Pons (tissue), 1 donor: ENCODE measurements around the gene KRTAP5-5.
"Not testable (repeated sequence)": the region's sequence is repeated elsewhere in the genome, so short reads cannot be mapped to it uniquely, and the experiment has no call there.

Experiments
- DNase-seq: peaks from one replicate; pipeline ENCODE4 v3.0.0-alpha.2; 2016; ENCODE audit warnings: low spot score

Gene KRTAP5-5

DNA sequence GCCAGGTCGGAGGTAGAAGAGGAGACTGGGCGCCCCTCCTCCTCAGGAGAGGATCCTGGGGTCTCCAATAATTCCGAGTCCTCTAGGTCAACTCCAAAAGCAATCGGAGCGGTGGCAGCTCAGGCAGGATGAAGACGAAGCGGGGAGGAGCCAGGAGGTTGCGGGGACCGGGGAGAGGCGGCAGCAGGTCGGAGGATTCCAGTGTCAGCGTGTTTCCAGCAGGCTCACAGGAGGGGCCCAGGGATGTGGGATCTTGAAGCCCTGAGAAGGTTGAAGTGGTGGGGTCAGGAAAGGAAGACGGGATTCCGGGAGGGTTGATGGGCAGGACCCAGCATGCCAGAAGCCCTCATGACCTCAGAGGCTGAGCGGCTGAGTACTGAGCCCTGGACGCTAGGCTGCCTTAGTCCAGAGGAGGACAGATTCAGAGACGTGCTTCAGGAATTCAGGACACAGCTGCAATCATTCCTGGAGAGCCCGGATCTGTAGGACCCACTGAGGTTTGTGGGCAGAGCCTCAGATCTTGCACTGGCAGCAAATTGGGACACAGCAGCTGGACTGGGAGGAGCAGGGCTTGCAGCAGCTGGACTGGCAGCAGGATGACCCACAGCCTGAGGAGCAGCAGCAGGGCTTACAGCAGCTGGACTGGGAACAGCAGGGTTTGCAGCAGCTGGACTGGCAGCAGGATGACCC, 22.3 kb upstream of the KRTAP5-5 start:
- not testable (repeated sequence) for DNase-seq

DNA sequence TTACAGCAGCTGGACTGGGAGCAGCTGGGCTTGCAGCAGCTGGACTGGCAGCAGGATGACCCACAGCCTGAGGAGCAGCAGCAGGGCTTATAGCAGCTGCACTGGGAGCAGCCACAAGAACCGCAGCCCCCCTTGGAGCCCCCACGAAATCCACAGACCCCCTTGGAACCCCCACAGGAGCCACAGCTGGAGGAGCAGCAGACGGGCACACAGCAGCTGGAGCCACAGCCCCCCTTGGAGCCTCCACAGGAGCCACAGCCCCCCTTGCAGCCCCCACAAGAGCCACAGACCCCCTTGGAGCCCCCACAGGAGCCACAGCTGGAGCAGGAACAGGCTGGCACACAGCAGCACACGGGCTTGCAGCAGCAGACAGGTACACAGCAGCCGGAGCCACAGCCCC, 21.7 kb upstream of the KRTAP5-5 start:
- DNase-seq, result not testable (repeated sequence)

DNA sequence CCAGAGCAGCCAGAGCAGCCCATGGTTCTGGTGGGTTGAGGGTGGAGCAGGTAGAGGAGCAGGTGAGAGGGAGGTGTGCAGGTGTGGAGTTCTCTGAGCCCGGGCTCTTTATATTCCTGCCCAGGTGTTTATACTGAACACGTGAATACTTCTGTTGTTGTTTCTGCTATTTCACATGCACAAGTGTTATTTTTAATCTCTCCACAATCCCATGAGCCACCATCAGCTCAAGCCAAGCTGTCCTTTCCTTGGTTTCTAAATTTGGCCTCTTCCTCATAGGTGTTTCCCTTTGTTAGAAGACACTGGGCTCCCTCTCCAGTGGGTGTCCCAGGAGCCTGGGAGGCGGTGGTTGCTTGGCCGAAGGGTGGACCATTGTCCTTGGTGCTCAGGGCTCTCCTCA, 21.2 kb upstream of the KRTAP5-5 start, which contains the start of gene KRTAP5-3:
KRTAP5-3 (minus strand) TSS at position 101 of the 400 bp plus-strand sequence; CDS start at position 23, 78 bp downstream.
- DNase-seq, result no peak

DNA sequence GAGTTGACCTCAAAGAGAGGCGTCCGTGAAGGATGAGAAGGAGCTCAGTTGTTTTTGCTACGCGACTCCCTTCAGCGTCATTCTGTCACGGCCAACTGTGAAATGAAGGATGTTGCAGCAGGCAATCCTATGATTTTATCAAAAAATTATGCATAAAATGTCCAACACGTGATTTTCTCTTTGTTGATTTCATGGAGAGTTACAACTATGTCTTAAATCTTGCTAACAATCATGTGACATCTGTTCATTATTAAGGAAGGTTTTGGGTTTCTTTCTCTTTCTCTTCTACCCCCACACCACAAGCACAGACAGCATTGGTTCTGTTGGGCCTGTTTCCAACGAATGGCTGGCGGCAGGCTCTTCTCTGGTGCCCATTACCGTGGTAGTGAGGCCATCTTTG, 11.3 kb upstream of the KRTAP5-5 start:
- no peak for DNase-seq

DNA sequence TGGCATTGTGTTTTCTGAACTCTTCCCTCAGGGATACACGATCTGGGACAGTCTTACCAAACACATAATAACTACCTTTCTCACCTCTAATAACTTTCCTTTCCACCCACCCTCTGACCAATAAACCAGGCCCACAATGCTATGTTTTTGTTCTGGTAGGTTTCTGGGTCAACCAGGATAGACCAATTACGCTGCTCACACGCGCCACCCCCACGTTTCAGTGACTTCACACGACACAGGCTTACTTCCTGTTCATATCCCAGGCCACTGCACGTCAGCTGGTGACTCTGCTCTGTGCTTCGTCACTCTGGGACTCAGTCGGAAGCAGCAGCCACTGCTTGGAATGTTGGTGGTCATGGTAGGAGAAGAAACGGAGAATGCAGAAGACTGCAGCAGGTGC, 10.1 kb upstream of the KRTAP5-5 start:
- DNase-seq, result no peak

DNA sequence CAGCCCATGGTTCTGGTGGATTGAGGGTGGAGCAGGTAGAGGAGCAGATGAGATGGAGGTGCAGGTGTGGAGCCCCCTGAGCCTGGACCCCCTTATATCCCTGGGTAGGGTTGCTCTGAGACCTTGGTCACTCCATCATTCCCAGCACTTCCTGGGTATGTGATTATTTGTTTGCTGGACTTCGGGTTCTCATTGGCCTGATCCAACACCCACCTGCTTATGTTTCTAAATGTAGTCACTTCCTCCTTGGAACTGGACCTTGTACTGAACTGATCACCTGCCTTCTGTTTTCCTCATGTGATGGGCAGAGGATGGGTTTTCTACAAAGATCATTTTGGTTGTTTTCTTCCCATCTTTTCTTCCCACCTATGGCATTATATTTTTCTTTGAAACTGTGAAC, 7.5 kb upstream of the KRTAP5-5 start, which contains the start of gene KRTAP5-4:
KRTAP5-4 (minus strand) TSS at position 53 of the 400 bp plus-strand sequence; CDS start at position 8, 45 bp downstream.
- no peak for DNase-seq

DNA sequence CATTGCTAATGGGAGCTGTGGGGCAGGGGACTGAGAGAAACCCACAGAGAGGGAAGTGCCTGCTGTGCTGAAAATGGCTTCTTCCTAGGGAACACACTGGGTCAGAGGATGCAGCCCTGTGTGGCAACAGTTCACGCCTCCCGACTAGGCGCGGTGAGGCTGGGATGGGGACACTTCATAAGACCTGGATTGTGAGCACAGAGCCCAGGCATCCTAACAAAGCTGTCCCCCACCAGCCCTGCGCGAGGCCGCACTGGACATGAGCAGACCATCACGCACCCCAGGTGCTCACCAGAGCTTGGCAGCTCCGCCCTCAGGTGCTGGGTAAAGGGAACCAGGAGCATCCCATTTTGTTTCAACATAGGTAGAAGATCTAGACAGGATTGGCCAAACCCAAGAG, 5.9 kb upstream of the KRTAP5-5 start:
- DNase-seq, result no peak

DNA sequence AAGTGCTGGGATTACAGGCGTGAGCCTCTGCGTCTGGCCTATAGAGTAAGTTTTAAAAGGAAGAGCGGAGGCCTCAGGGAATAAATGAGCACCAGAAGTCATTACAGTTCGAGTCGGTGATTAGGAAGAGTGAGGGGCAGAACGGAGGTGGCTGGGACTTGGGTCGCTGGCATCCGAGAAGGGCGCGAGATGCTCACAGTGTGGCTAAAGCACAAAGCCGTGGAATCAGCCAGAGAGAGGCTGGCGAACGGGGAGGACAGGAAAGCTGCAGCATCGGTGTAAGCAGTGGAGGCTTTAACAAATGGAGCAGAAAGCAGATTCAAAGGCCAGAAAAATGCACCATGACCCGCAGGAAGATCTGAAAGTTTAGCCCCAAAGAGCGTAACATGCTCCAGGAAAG, 5.0 kb upstream of the KRTAP5-5 start:
- no peak for DNase-seq

DNA sequence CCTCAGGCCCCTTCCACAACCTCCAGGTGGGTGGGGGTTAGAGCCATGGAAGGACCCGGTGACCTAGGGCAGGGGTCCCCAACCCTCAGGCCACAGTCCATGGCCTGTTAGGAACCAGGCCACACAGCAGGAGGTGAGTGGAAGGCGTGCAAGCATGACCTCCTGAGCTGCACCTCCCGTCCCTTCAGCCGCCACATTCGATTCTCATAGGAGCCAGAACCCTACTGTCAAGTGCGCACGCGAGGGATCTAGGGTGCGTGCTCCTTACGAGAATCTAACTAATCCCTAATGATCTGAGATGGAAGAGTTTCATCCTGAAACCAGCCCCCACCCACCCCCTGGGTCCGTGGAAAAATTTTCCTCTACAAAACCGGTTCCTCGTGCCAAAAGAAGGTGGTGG, 4.0 kb upstream of the KRTAP5-5 start:
- no peak for DNase-seq

DNA sequence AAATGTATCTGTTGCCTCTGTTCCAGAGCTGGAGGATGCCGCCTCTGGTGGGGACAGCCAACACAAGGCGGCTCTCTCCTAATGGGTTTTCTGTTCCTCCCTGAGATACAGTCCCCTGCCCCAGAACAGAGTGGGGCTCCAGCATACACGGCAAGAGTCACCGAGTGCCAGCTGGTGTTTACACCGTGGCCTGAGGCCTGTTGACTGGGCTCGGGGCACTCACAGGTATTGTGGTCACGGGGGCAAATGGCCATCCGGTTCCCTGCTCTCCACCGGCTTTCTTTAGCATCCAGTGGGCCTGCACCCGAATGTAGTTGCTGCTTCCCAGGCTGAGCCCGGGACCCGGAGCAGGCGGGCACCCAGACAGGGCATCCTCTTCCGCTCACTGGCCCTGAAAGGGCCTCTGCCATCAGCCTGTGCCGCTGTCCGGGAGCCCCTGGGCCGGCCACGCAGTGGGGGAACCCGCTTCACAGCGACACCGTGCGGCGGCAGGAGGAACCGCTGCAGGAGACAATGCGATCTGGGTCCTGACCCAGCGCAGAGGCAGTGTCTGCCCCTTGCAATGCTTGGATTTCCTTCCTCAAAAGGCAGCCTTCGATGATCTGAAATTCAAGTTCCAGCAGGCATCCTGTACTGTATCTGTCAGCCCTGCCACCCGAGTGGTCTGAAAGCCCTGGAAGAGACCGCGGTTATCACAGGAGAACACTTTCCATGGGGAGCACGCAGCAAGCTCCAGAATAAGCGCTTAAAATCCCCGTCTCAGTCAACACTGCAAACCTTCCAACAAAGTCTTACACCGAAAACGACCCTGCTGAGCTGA, 859 bp upstream of the KRTAP5-5 start:
- peak; percentile 11 for DNase-seq

DNA sequence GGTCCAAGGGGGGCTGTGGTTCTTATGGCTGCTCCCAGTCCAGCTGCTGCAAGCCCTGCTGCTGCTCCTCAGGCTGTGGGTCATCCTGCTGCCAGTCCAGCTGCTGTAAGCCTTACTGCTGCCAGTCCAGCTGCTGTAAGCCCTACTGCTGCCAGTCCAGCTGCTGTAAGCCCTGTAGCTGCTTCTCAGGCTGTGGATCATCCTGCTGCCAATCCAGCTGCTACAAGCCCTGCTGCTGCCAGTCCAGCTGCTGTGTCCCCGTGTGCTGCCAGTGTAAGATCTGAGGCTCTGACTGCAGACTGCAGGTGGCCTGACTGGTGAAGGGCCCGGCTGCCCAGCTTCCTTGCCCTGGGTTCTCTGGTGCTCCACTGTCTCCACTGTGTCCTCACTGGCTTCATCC, 696 bp downstream of the KRTAP5-5 start:
- DNase-seq, result no peak

DNA sequence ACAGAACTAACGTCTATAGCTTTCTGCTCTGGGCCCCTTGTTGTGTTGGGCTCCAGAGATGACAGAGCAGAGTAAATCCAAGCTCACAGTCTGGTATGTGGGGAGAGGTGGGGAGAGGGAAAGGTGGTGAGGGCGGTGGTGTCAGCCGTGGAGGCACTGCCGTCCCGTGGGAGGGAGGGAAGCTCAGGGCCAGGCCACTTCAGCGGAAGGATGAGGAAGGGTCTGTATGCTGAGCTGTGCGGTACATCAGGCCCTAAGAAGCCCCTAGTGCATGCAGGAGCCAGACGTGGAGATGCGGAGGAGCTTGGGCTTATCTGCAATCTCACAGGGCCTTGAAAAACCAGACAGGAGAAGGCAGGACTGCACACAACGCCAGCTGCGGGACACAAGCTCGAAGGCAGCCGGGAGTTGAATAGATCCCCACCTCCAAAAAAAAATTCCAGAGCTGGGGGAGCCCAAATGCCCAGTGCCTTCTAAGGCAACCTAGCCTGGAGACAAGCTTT, 1.5 kb downstream of the KRTAP5-5 start:
- no peak for DNase-seq

DNA sequence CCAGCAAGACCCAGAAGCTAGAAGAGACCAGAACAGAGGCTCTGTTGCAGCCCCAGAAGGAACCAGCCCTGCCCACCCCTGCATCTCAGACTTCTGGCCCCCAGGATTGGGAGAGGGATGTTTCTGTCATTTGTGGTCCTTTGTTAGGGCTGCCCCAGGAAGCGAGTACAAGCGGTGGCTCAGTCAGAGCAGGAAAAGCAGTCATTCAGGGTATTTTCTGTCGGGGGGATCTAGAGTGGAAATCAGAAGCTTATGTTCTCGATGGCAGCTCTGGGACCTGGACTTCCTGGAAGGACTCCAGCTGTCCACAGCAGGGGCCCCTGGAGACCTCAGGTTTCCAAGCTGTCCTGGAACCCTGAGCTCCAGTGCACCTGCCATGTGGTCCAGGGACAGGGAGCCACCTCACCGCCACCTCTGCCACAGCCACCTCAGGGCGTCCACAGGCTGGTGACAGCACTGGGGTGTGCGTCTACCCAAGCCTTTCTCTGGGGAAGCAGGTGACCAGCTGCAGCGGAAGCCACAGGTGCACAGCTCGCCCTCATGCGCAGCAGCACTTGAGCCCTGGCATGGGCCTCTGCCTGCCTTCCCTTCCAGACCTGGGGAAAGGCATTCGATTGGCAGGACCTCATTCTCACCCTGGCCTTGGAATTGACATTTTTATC, 2.6 kb downstream of the KRTAP5-5 start:
- no peak for DNase-seq

DNA sequence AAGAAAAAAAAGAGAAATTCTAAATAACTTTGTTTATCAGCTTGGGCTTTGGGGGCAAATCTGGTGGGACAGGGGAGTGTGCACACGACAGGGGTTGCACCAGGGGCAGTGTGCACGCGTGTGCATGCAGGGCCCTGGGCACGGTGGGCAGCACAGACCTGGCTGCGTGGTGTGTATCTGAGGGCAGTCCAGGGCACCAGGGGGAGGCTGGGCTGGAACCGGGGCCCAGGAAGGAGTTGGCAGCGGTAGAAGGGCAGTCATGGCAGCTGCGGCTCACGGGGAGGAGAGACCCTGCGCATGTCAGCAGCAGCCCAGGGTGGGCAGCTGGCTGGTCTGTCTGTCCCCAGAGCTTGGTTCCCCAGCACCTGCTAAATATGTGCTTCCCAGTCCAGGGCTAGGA, 4.3 kb downstream of the KRTAP5-5 start:
- no peak for DNase-seq

DNA sequence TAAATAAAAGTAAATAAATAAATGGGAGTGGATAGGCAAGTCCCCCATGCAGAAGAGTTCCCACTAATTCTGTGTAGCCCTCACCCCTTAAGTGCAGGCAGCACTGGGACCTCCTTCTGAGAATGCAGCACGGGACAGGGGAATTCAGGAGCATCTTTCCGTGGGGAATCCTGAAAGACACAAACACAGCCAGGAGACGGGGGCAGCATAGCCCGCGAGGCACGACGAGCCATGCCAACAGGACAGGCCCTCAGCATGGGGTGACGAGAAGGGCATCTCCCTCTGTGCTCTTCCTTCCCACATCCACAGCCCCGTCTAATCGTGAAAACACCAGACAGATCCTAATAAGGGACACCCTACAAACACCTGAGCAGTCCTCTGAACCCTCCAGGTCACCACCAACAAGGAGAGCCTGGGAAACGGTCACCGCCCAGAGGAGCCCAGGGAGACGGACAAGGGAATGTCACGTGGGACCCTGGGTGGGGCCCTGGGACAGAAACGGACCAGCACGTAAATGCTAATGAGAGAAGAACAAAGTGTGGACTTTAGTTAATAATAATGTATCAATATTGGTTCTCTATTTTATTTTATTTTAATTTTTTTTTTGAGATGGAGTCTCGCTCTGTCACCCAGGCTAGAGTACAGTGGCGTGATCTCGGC, 6.8 kb downstream of the KRTAP5-5 start:
- DNase-seq, result no peak

DNA sequence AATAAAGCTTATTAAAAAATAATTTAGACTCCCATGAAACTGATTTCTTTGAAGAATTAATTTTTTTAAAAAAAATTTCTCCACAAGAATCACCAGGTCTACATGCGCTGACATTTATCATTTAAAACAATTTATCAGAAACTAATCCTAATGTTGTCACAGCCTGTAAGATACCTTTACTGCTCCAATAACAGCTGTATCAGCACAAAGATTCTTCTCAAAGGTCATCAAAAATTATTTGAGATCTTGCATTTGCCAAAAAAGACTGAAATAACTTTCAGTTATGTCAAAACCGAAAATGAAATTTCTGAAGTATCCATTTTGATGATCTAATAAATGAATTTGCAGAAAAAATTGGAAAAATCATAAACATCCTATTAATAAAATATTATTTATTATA, 8.1 kb downstream of the KRTAP5-5 start:
- DNase-seq, result no peak

DNA sequence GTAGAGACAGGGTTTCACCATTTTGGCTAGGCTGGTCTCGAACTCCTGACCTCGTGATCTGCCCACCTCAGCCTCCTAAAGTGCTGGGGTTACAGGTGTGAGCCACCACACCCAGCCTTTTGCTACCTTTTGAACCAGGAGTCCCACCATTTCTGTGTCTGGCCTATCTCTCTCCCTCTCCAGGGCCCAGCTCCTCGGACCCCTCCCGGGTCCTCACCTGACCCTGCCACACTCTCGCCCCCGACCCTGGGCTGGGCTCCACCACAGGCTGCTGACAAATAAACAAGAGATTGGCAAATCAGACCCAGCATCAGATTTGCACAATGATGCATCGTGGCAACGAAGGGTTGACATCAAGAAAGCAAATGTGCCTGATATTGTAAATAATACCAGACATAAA, 8.8 kb downstream of the KRTAP5-5 start:
- no peak for DNase-seq

DNA sequence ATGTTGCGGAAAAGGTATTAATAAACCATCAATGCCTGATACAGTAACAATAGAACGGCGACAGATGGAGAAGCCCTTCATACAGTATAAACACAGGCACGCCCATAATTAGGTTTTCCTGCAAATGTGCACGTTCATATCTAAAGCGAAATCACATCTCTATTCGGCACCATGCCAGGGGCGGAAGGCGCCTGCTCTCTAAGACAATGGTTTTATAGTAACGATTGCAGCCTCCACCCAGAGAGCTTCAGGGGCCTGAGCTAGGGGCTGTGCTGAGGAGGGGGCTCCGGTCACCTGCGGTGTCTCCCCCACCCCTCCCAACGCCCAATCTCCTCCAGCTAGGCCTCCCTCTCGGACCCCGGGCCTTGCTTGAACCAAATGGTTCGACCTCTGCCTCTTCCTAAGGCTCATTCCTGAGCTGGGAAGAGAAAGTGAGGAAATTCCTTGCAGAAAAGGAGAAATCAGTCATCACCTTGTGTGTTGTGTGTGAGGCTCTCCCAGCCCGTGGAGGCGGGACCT, 9.6 kb downstream of the KRTAP5-5 start:
- no peak for DNase-seq

DNA sequence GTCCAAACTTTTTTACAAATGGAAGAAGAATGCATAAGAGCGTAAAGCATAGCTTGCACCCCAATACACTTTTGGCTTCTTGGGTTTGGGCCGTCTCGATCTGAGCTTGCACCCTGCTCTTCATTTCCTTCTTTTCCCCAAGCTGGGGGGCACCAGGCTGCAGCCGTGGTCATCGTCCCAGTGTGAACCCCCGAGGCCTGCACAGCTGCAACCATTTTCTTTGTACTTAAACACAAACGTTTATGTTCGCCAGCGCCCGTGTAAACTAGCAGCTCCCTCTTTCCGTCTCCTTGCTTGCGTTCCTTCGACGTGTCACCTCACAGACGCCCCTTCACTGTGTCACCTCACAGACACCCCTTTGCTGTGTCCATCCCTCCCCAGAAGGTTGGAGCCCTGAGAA, 10.1 kb downstream of the KRTAP5-5 start:
- DNase-seq, result no peak

DNA sequence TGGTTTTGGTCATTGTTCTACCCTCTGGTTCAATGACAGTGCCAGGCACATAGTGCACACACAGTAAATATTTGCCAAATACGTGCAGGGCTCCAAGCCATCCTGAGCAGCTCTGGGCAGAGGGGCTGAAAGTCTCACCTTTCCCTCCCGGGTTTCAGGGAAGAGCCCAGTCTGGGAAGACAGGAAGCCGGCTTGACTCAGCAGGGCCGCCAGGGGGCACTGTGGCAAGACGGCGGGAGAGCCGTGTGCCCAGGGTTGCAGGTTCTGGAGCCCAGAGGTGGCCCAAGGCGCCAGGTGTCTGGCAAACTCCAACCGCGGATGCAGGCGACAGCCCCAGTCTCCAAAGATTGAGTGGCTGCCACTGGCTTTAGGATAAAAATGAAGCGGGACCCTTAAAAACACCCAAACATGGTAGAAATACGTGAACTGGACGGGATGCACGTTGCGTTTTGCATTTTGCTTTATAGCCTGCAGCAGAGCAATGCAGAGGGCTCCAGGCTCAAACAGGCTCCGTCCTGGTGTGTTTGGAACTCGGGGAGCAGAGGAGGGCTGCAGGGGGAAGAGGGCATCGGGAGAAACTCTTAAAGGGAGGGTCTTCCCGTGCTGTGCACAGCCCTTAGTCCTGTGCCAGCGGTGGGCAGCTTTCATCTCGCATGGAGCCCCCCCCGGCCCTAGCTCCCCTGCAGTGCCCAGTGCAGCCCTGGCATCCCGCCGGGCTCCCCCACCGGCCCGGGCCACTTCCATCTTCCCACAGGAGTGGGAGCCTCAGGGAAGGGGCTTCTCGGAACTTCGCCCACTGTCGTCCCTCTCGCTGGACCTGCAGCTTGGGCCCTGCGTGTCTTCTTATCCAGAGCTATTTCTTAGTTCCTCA, 10.7 kb downstream of the KRTAP5-5 start:
- no peak for DNase-seq

DNA sequence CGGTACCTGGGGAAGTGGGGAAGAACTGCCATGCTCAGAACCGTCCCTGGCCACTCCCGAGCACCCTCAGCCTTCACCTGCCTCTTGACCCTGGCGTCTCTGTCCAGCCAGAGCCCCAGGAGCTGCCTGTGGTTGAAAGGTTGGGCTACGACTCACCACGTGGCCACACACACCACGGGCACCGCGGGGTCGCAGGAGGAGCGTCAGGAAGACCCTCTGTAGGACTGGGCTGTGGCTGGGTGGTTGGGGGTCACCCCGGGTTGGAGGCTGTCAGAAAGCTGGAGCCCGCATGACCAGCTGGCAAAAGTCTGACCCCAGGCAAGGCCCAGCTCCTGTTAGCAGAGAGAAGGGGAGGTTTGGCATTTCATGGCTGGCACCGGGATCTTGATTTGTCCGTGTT, 11.5 kb downstream of the KRTAP5-5 start:
- DNase-seq, result no peak
